Heart left ventricle (tissue), 16 donors: ENCODE data around the gene TMEM126B. TPM values are rescaled to one million over a fixed set of nuclear protein-coding genes. Genes with fewer than 3 reads are reported as not detected.

Source experiments
- ATAC-seq, 4 donors: fragments of 200-7000 bp; cut with Tn5 transposase; one replicate each; pipeline ENCODE4 v1.9.1; 2020 to 2022; ENCODE audit warnings: moderate library complexity in 4 of 4, mild to moderate bottlenecking in 3 of 4, moderate number of reproducible peaks in 1 of 4
- DNase-seq, 5 donors: peaks; one replicate each; pipeline ENCODE4 v3.0.0-alpha.2; 2020
- H3K27ac ChIP-seq, 12 donors: fragments of 200-600 bp; sonication (generic) in 4 of 12; one replicate each; pipeline versions ENCODE4 v1.5.0 to v1.8.0; 2016 to 2022; ENCODE audit warnings: mild to moderate bottlenecking in 2 of 12
- H3K27me3 ChIP-seq, 9 donors: fragments of 200-600 bp; sonication (generic) in 2 of 9; one replicate each; pipeline versions ENCODE4 v1.5.1 to v1.8.0; 2016 to 2022; ENCODE audit warnings: mild to moderate bottlenecking in 3 of 9
- H3K36me3 ChIP-seq, 9 donors: fragments of 200-600 bp; sonication (generic) in 2 of 9; one replicate each; pipeline versions ENCODE4 v1.5.0 to v1.8.0; 2018 to 2022; ENCODE audit warnings: mild to moderate bottlenecking in 2 of 9
- H3K4me1 ChIP-seq, 12 donors: fragments of 200-600 bp; sonication (generic) in 4 of 12; one replicate each; pipeline versions ENCODE4 v1.5.0 to v1.8.0; 2016 to 2022; ENCODE audit warnings: mild to moderate bottlenecking in 3 of 12
- H3K4me3 ChIP-seq, 12 donors: fragments of 200-600 bp; sonication (generic) in 4 of 12; one replicate each; pipeline versions ENCODE4 v1.5.0 to v1.8.0; 2017 to 2022; ENCODE audit warnings: mild to moderate bottlenecking in 9 of 12, moderate library complexity in 4 of 12
- H3K9me3 ChIP-seq, 12 donors: fragments of 200-600 bp; sonication (generic) in 4 of 12; one replicate each; pipeline versions ENCODE4 v1.5.0 to v1.8.0; 2016 to 2022; ENCODE audit warnings: mild to moderate bottlenecking in 1 of 12
- POLR2A ChIP-seq, 2 donors: fragments of 450-650 bp; IDR thresholded peaks; one replicate each; pipeline ENCODE4 v1.6.1; 2017; ENCODE audit warnings: antibody characterized with exemption in 2 of 2, mild to moderate bottlenecking in 2 of 2, moderate library complexity in 2 of 2
- WGBS, 4 donors: extraction: QIAGEN DNeasy Blood & Tissue Kit in 2 of 4; methylation state at CpG; one replicate each; pipeline versions ENCODE4 v1.1.5 to v1.1.7; 2013 to 2018; 5-methylcytosine and 5-hydroxymethylcytosine counted together
- intact Hi-C, 10 donors: fragments of 100-400 bp; cut with DNase I; formaldehyde crosslinking; loops; one replicate each; pipeline versions ENCODE4 v1.11.1 to v1.14.2; 2022
- polyA plus RNA-seq, 2 donors: library from polyadenylated mRNA; stranded (reverse); fragments of 200-250 nt; gene quantifications; one replicate each; pipeline ENCODE4 v1.2.3, GENCODE V29; 2013
- total RNA-seq, 9 donors: library from RNA; depleted of rRNA in 2 of 9; stranded (reverse); fragments of >200 nt in 2 of 9; fragmentation: NEBNext Ultra II Directional in 3 of 9; extraction: Animal tissue kit (Norgen Biotek cat#: 25700) in 3 of 9; gene quantifications; one replicate each; pipeline versions ENCODE4 v1.1.0 to v1.2.4, GENCODE V29; 2016 to 2023
- TF ChIP-seq, protein P1 (sequence below), 12 donors: fragments of 200-600 bp; sonication (generic) in 4 of 12; IDR thresholded peaks; one replicate each; pipeline versions ENCODE4 v1.5.0 to v1.8.0; 2018 to 2022; ENCODE audit warnings: antibody characterized with exemption in 12 of 12, mild to moderate bottlenecking in 5 of 12
- donor health status: ischemic (EF 13 %, LVEDD 7.1; RV severe dilation, severe dysfunction).
- donor health status: healthy with polysubstance abuse.
- donor health status: DM: no; HTN: yes; CAD: no.
- donor health status: DM: no; HTN: no; CAD: no.
- donor health status: ischemic (EF 25% LVEDD 6.9; RV normal size, moderate dysfunction).
- donor health status: ischemic (EF 25% LVEDD 5.7; RV mildly dilated, moderate dysfunction).
- donor health status: healthy.
- donor health status: DM: yes; HTN: yes; CAD: no.
- donor health status: ischemic (EF 35%, LVEDD 5.7; RV mildly dilated, moderate dysfunction).
- donor health status: nonischemic (EF 11% LVEDD 7.7; RV severe dilation, severe dysfunction).
- donor health status: DM: yes; HTN: yes; CAD: no.
- donor health status: PGD.
- donor health status: ischemic (EF 29% LVEDD 5.4; RV normal size, mild dysfunction).
- donor health status: nonischemic (EF 23%, LVEDD 6.1; RV moderate dilation, normal function).

TMEM126B gene
- total and polyA plus RNA-seq, 11 donors: 42.7 to 129 (median 52.4) TPM

- TF ChIP-seq POLR2A (IDR thresholded peaks at IDR 0.05): no peak
- TF ChIP-seq, protein P1, sequence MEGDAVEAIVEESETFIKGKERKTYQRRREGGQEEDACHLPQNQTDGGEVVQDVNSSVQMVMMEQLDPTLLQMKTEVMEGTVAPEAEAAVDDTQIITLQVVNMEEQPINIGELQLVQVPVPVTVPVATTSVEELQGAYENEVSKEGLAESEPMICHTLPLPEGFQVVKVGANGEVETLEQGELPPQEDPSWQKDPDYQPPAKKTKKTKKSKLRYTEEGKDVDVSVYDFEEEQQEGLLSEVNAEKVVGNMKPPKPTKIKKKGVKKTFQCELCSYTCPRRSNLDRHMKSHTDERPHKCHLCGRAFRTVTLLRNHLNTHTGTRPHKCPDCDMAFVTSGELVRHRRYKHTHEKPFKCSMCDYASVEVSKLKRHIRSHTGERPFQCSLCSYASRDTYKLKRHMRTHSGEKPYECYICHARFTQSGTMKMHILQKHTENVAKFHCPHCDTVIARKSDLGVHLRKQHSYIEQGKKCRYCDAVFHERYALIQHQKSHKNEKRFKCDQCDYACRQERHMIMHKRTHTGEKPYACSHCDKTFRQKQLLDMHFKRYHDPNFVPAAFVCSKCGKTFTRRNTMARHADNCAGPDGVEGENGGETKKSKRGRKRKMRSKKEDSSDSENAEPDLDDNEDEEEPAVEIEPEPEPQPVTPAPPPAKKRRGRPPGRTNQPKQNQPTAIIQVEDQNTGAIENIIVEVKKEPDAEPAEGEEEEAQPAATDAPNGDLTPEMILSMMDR (IDR thresholded peaks at IDR 0.05): no peak
- H3K27ac ChIP-seq: peak overlapping the region in 11 of 12 donors; percentile 93 to 99 (median 97)
- 3 to 5% (median 4%) methylated on average over 10 of the region's 10 CpGs for WGBS, 4 donors
- H3K9me3 ChIP-seq: no peaks in the 10 kb centered on the region
- no peaks in the 10 kb centered on the region for H3K27me3 ChIP-seq
- DNase-seq: no peak
- peak overlapping the region; percentile 71 to 94 (median 88) for H3K4me3 ChIP-seq
- intact Hi-C loops: loop anchor here in 8 of 10 donors (2.0 to 10.0 kb wide), 3 partner anchors 14 to 68 kb away; partner anchors contain the start of genes DLG2 (in 6 of the 8) and TMEM126B (in 6 of the 8)
- no peak for ATAC-seq
- H3K36me3 ChIP-seq: peaks cover 0 to 51% (median 38%) of the 10 kb centered on the region in 9 donors
- peaks cover 0 to 58% (median 51%) of the 10 kb centered on the region in 12 donors for H3K4me1 ChIP-seq
These were observed 34.8 kb downstream of the TMEM126B start for GRCh38 chr11:85663080-85663752.

GRCh38 chr11:85663753-85664614, 35.6 kb downstream of the TMEM126B start:
- peak overlapping the region; percentile 71 to 94 (median 88) for H3K4me3 ChIP-seq
- no peaks in the 10 kb centered on the region for H3K9me3 ChIP-seq
- peaks cover 0 to 44% (median 30%) of the 10 kb centered on the region in 9 donors for H3K36me3 ChIP-seq
- DNase-seq: peak; percentile 77 to 90 (median 85)
- peak; percentile 72 to 82 (median 77) for ATAC-seq
- intact Hi-C loops: loop anchor here in 9 of 10 donors (1.0 to 10.0 kb wide), 5 partner anchors 15 to 69 kb away; partner anchors contain the start of genes TMEM126B (in 8 of the 9) and DLG2 (in 6 of the 9)
- H3K4me1 ChIP-seq: peaks cover 0 to 51% (median 43%) of the 10 kb centered on the region in 12 donors
- TF ChIP-seq, protein P1 (IDR thresholded peaks at IDR 0.05): peak; percentile 41 to 79 (median 64)
- TF ChIP-seq POLR2A (IDR thresholded peaks at IDR 0.05): no peak
- H3K27me3 ChIP-seq: no peaks in the 10 kb centered on the region
- peak overlapping the region; percentile 92 to 99 (median 96) for H3K27ac ChIP-seq
- WGBS, 4 donors: 0 to 1% (median 0%) methylated on average over 49 to 73 of the region's 73 CpGs

GRCh38 chr11:85664615-85665481, 36.5 kb downstream of the TMEM126B start, which contains the start of gene CREBZF:
Gene CREBZF (minus strand): TSS chr11:85665129. CDS start chr11:85664875, 254 bp downstream.
- peak within 1 kb of the TSS; percentile 71 to 94 (median 88) for H3K4me3 ChIP-seq
- peaks cover 0 to 35% (median 22%) of the 10 kb centered on the region in 9 donors for H3K36me3 ChIP-seq
- WGBS, 4 donors: 0 to 2% (median 1%) methylated on average over 16 to 67 of the region's 67 CpGs
- TF ChIP-seq POLR2A (IDR thresholded peaks at IDR 0.05): peak in 1 of 2 donors; percentile 95
- TF ChIP-seq, protein P1 (IDR thresholded peaks at IDR 0.05): no peak
- peaks cover 0 to 42% (median 35%) of the 10 kb centered on the region in 12 donors for H3K4me1 ChIP-seq
- no peaks in the 10 kb centered on the region for H3K9me3 ChIP-seq
- H3K27ac ChIP-seq: peak within 1 kb of the TSS; percentile 92 to 99 (median 96)
- no peaks in the 10 kb centered on the region for H3K27me3 ChIP-seq
- DNase-seq: peak; percentile 95 to 97 (median 95)
- ATAC-seq: peak; percentile 93 to 96 (median 96)
- intact Hi-C loops: loop anchor here in 9 of 10 donors (1.0 to 10.0 kb wide), 4 partner anchors 36 to 70 kb away; partner anchors contain the start of genes TMEM126B (in 9 of the 9) and DLG2 (in 6 of the 9)
